H9 (cell line): ENCODE results near the gene TMEM208. TPM values are rescaled to one million over a fixed set of nuclear protein-coding genes. Genes with fewer than 3 reads are reported as not detected.
A peak's percentile ranks its signal among the peaks of the same experiment; 100 is the strongest.

Experiments
- DNase-seq: peaks from one replicate; pipeline ENCODE4 v3.0.0-alpha.2; 2017
- H2AFZ ChIP-seq: one replicate; pipeline ENCODE4 v1.6.1; 2013; ENCODE audit warnings: mild to moderate bottlenecking, low read length, control low read depth, moderate library complexity
- H2AK5ac ChIP-seq: 2 replicates; pipeline ENCODE4 v1.6.1; 2013; ENCODE audit warnings: low read length, control low read depth, mixed read lengths; ENCODE audit not compliant: insufficient read length
- H2BK120ac ChIP-seq: one replicate; pipeline ENCODE4 v1.6.1; 2013; ENCODE audit warnings: low read depth, mild to moderate bottlenecking, low read length, control low read depth, inconsistent platforms; ENCODE audit not compliant: poor library complexity, severe bottlenecking
- H2BK12ac ChIP-seq: 2 replicates; pipeline ENCODE4 v1.6.1; 2013; ENCODE audit warnings: low read length, control low read depth, mixed read lengths, low read depth; ENCODE audit not compliant: insufficient read length
- H2BK15ac ChIP-seq: 2 replicates; pipeline ENCODE4 v1.6.1; 2013; ENCODE audit warnings: low read depth, low read length, control low read depth
- H2BK20ac ChIP-seq: one replicate; pipeline ENCODE4 v1.6.1; 2013; ENCODE audit warnings: low read depth, mild to moderate bottlenecking, low read length, control low read depth, inconsistent platforms; ENCODE audit not compliant: poor library complexity, severe bottlenecking
- H2BK5ac ChIP-seq: 2 replicates; pipeline ENCODE4 v1.6.1; 2013; ENCODE audit warnings: low read length, control low read depth, mixed read lengths; ENCODE audit not compliant: insufficient read length
- H3K14ac ChIP-seq: 2 replicates; pipeline ENCODE4 v1.6.1; 2013; ENCODE audit warnings: low read length, control low read depth; ENCODE audit not compliant: insufficient read depth
- H3K18ac ChIP-seq: 2 replicates; pipeline ENCODE4 v1.6.1; 2013; ENCODE audit warnings: low read depth, mild to moderate bottlenecking, mixed read lengths, low read length, control low read depth; ENCODE audit not compliant: insufficient read length
- H3K23ac ChIP-seq: 2 replicates; pipeline ENCODE4 v1.6.1; 2013; ENCODE audit warnings: low read length, control low read depth, mixed read lengths, low read depth; ENCODE audit not compliant: insufficient read length
- H3K23me2 ChIP-seq: 2 replicates; pipeline ENCODE4 v1.6.1; 2013; ENCODE audit warnings: low read depth, mild to moderate bottlenecking, mixed read lengths, low read length, control low read depth; ENCODE audit not compliant: insufficient read length, poor library complexity, severe bottlenecking
- H3K27ac ChIP-seq: 2 replicates; pipeline ENCODE4 v1.5.1; 2013; ENCODE audit warnings: low read length, control low read depth, mixed read lengths, low read depth; ENCODE audit not compliant: insufficient read length
- H3K27me3 ChIP-seq: 2 replicates; pipeline ENCODE4 v1.6.1; 2013; ENCODE audit warnings: low read length, control low read depth, inconsistent platforms; ENCODE audit not compliant: insufficient read depth
- H3K4ac ChIP-seq: 2 replicates; pipeline ENCODE4 v1.6.1; 2013; ENCODE audit warnings: low read depth, mild to moderate bottlenecking, control low read depth, inconsistent platforms, low read length, moderate library complexity
- H3K4me1 ChIP-seq: 2 replicates; pipeline ENCODE4 v1.6.1; 2013; ENCODE audit warnings: low read length, control low read depth, inconsistent platforms; ENCODE audit not compliant: insufficient read depth
- H3K4me2 ChIP-seq: 2 replicates; pipeline ENCODE4 v1.6.1; 2013; ENCODE audit warnings: low read length, control low read depth, mixed read lengths; ENCODE audit not compliant: insufficient read length, insufficient read depth
- H3K56ac ChIP-seq: 2 replicates; pipeline ENCODE4 v1.6.1; 2013; ENCODE audit warnings: low read depth, mild to moderate bottlenecking, mixed read lengths, low read length, control low read depth; ENCODE audit not compliant: insufficient read length
- H3K79me1 ChIP-seq: 2 replicates; pipeline ENCODE4 v1.6.1; 2013; ENCODE audit warnings: low read depth, mild to moderate bottlenecking, moderate library complexity, low read length, control low read depth, inconsistent platforms; ENCODE audit not compliant: insufficient read depth, poor library complexity, severe bottlenecking
- H3K79me2 ChIP-seq: 2 replicates; pipeline ENCODE4 v1.6.1; 2013; ENCODE audit warnings: low read length, control low read depth, inconsistent platforms; ENCODE audit not compliant: insufficient read depth
- H3K9ac ChIP-seq: 2 replicates; pipeline ENCODE4 v1.6.1; 2013; ENCODE audit warnings: low read length, control low read depth, mixed read lengths; ENCODE audit not compliant: insufficient read length; ENCODE audit errors: extremely low read depth
- H3K9me3 ChIP-seq: one replicate; pipeline ENCODE4 v1.6.1; 2013; ENCODE audit warnings: low read depth, low read length, inconsistent platforms; ENCODE audit not compliant: control insufficient read depth
- H3T11ph ChIP-seq: one replicate; pipeline ENCODE4 v1.6.1; 2013; ENCODE audit warnings: mild to moderate bottlenecking, low read length, control low read depth, inconsistent platforms
- H4K20me1 ChIP-seq: one replicate; pipeline ENCODE4 v1.6.1; 2013; ENCODE audit not compliant: control insufficient read depth, insufficient read length, insufficient read depth
- H4K5ac ChIP-seq: 2 replicates; pipeline ENCODE4 v1.6.1; 2013; ENCODE audit warnings: low read depth, mild to moderate bottlenecking, mixed read lengths, low read length, control low read depth; ENCODE audit not compliant: insufficient read length
- H4K8ac ChIP-seq: replicated peaks from 2 replicates; pipeline ENCODE4 v1.6.1; 2013; ENCODE audit warnings: low read length, control low read depth, mixed read lengths, low read depth; ENCODE audit not compliant: insufficient read length
- H4K91ac ChIP-seq: 2 replicates; pipeline ENCODE4 v1.6.1; 2013; ENCODE audit warnings: low read depth, mild to moderate bottlenecking, moderate library complexity, mixed read lengths, low read length, control low read depth; ENCODE audit not compliant: insufficient read length
- H3K27ac Mint-ChIP-seq, 3 experiments: 2 replicates in 2 of 3; 3 replicates in 1 of 3; pipeline ENCODE4 v1.8.0; 2020 to 2021; ENCODE audit warnings: mixed read lengths in 3 of 3, mild to moderate bottlenecking in 1 of 3, moderate library complexity in 1 of 3
- H3K27me3 Mint-ChIP-seq: 2 replicates; pipeline ENCODE4 v1.8.0; 2021; ENCODE audit warnings: low read depth, mild to moderate bottlenecking, moderate library complexity, mixed read lengths
- H3K36me3 Mint-ChIP-seq, 3 experiments: 2 replicates in 2 of 3; 3 replicates in 1 of 3; pipeline ENCODE4 v1.8.0; 2020 to 2021; ENCODE audit warnings: low read depth in 3 of 3, mixed read lengths in 3 of 3; ENCODE audit not compliant: insufficient read depth in 1 of 3
- H3K4me1 Mint-ChIP-seq, 2 experiments: 2 replicates each; pipeline ENCODE4 v1.8.0; 2020; ENCODE audit warnings: mixed read lengths in 2 of 2
- H3K4me3 Mint-ChIP-seq, 2 experiments: 2 replicates in 1 of 2; 3 replicates in 1 of 2; pipeline ENCODE4 v1.8.0; 2020 to 2021; ENCODE audit warnings: mild to moderate bottlenecking in 2 of 2, mixed read lengths in 2 of 2, moderate library complexity in 1 of 2
- H3K9me3 Mint-ChIP-seq, 2 experiments: 2 replicates in 1 of 2; 3 replicates in 1 of 2; pipeline ENCODE4 v1.8.0; 2020; ENCODE audit warnings: mild to moderate bottlenecking in 2 of 2, mixed read lengths in 2 of 2, moderate library complexity in 1 of 2
- CTCF ChIP-seq: fragments of 200-600 bp; sonication (generic); conservative IDR thresholded peaks from 3 replicates; pipeline ENCODE4 v1.8.0; 2021; ENCODE audit warnings: antibody characterized with exemption, mild to moderate bottlenecking
- WGBS: extraction: QIAGEN DNeasy Blood & Tissue Kit; methylation state at CpG from one replicate; pipeline ENCODE4 v1.1.7; 2013; ENCODE audit warnings: missing lambda C conversion rate, low lambda C conversion rate, mixed read lengths; ENCODE audit not compliant: insufficient read length; ENCODE audit errors: extremely low coverage; 5-methylcytosine and 5-hydroxymethylcytosine counted together
- total RNA-seq: library from RNA; stranded (reverse); gene quantifications from 2 replicates; pipeline ENCODE4 v1.2.1, GENCODE V29; 2021

TMEM208 gene
- total RNA-seq, 1 experiment from 2014 or later = 42.6 TPM

GRCh38 chr16:67260426-67261063 is 33.6 kb downstream of the TMEM208 start:
- no peaks in the 10 kb centered on the region for H3K9me3 Mint-ChIP-seq
- H3K23me2 ChIP-seq = no peaks in the 10 kb centered on the region
- H3T11ph ChIP-seq = no peak overlapping the region
- peak; percentile 70 for TF ChIP-seq CTCF
- H3K14ac ChIP-seq = no peak overlapping the region
- no peaks in the 10 kb centered on the region for H3K79me2 ChIP-seq
- no peaks in the 10 kb centered on the region for H3K4me1 ChIP-seq
- H3K27me3 Mint-ChIP-seq = peaks cover 20% of the 10 kb centered on the region
- no peak overlapping the region for H4K91ac ChIP-seq
- peaks cover 0 to 13% (median 0%) of the 10 kb centered on the region in 3 experiments; a peak in 3 of 7 replicates for H3K36me3 Mint-ChIP-seq
- no peak overlapping the region for H2BK120ac ChIP-seq
- no peak overlapping the region for H3K9ac ChIP-seq
- no peak overlapping the region for H2AFZ ChIP-seq
- no peak overlapping the region; a peak in 1 of 7 replicates for H3K27ac Mint-ChIP-seq
- no peaks in the 10 kb centered on the region for H4K20me1 ChIP-seq
- no peak overlapping the region for H3K23ac ChIP-seq
- no peak overlapping the region for H3K18ac ChIP-seq
- H2BK12ac ChIP-seq = no peak overlapping the region
- H3K79me1 ChIP-seq = no peaks in the 10 kb centered on the region
- H3K4me3 Mint-ChIP-seq = peak overlapping the region in 1 of 2 experiments; percentile 15; a peak in 1 of 5 replicates
- H3K4ac ChIP-seq = no peak overlapping the region
- H3K27me3 ChIP-seq = no peaks in the 10 kb centered on the region
- H4K5ac ChIP-seq = no peak overlapping the region
- no peak overlapping the region for H2BK15ac ChIP-seq
- H2BK20ac ChIP-seq = no peak overlapping the region
- H2BK5ac ChIP-seq = no peak overlapping the region
- H3K27ac ChIP-seq = no peak overlapping the region
- H3K56ac ChIP-seq = no peak overlapping the region
- H3K4me2 ChIP-seq = no peak overlapping the region
- H3K4me1 Mint-ChIP-seq = no peaks in the 10 kb centered on the region
- H4K8ac ChIP-seq = no peak overlapping the region
- H2AK5ac ChIP-seq = no peak overlapping the region
- no CpG with 5 or more reads among the region's 4 CpGs for WGBS
- DNase-seq = peak; percentile 46
- no peaks in the 10 kb centered on the region for H3K9me3 ChIP-seq
